GM12878 (cell line): ENCODE measurements around the gene GPR62. TPM values are rescaled to one million over a fixed set of nuclear protein-coding genes. Genes with fewer than 3 reads are reported as not detected.

ENCODE experiments used
- ATAC-seq: fragments of 200-7000 bp; cut with Tn5 transposase; 3 replicates; pipeline ENCODE4 v1.9.1; 2020; ENCODE audit warnings: mild to moderate bottlenecking, moderate library complexity
- BruUV-seq: library from RNA; stranded (reverse); fragments of 400-500 nt; replicated peaks from 2 replicates; lab custom pipeline; 2021; lab: Mats Ljungman, UMichigan
- CTCF ChIA-PET: fragments of 300-600 bp; sonication (Branson Sonifier 250); formaldehyde crosslinking; extraction: SDS; loops from one replicate; lab custom pipeline; 2021; ENCODE audit warnings: inconsistent platforms; lab: Yijun Ruan, JAX
- POLR2A ChIA-PET: fragments of 350-600 bp; formaldehyde crosslinking; extraction: SDS; loops from one replicate; lab custom pipeline; 2021; ENCODE audit warnings: inconsistent platforms; lab: Charles Lee
- RAD21 ChIA-PET: fragments of 300-600 bp; sonication (Branson Sonifier 250); formaldehyde crosslinking; loops from one replicate; lab custom pipeline; 2023; ENCODE audit warnings: antibody characterized with exemption; ENCODE audit not compliant: unreplicated experiment; lab: Charles Lee
- SMC1A ChIA-PET: fragments of 300-600 bp; sonication (Branson Sonifier 250); formaldehyde crosslinking; loops from one replicate; lab custom pipeline; 2023; ENCODE audit not compliant: unreplicated experiment, uncharacterized antibody; lab: Charles Lee
- DNase-seq: peaks from one replicate; pipeline ENCODE4 v3.0.0-alpha.2; 2011; ENCODE audit warnings: low read depth, low spot score
- FAIRE-seq: peaks from 3 replicates; lab custom pipeline; 2011; peaks lifted over from hg19 to GRCh38; lab: Jason Lieb, UNC
- H2AFZ ChIP-seq: 2 replicates; pipeline ENCODE4 v1.6.0; 2011; ENCODE audit warnings: low read depth, low read length, control low read depth; ENCODE audit not compliant: control insufficient read depth
- H3K27ac ChIP-seq: 2 replicates; pipeline ENCODE4 v1.5.1; 2011; ENCODE audit warnings: control low read depth; ENCODE audit not compliant: control insufficient read depth, insufficient read depth
- H3K27me3 ChIP-seq, 2 experiments: replicated peaks in 1 of 2; 2 replicates each; pipeline versions ENCODE4 v1.6.0 to v1.6.1; 2011; ENCODE audit warnings: low read length in 1 of 2; ENCODE audit not compliant: control insufficient read depth in 2 of 2, insufficient read depth in 2 of 2
- H3K36me3 ChIP-seq, 2 experiments: 2 replicates each; pipeline ENCODE4 v1.5.1; 2011; ENCODE audit warnings: low read length in 1 of 2; ENCODE audit not compliant: control insufficient read depth in 2 of 2, insufficient read depth in 2 of 2
- H3K4me1 ChIP-seq: 2 replicates; pipeline ENCODE4 v1.6.1; 2011; ENCODE audit warnings: mild to moderate bottlenecking, low read length, moderate library complexity, mixed read lengths; ENCODE audit not compliant: control insufficient read depth, insufficient read depth
- H3K4me2 ChIP-seq: 2 replicates; pipeline ENCODE4 v1.6.0; 2011; ENCODE audit warnings: control low read depth; ENCODE audit not compliant: control insufficient read depth, insufficient read depth
- H3K4me3 ChIP-seq: fragments of 200-600 bp; sonication (generic); 2 replicates; pipeline ENCODE4 v1.5.1; 2016
- H3K79me2 ChIP-seq: 2 replicates; pipeline ENCODE4 v1.6.0; 2011; ENCODE audit warnings: low read length; ENCODE audit not compliant: control insufficient read depth, insufficient read depth
- H3K9ac ChIP-seq: 2 replicates; pipeline ENCODE4 v1.8.0; 2011; ENCODE audit warnings: low read length, control low read depth, mixed read lengths; ENCODE audit not compliant: control insufficient read depth, insufficient read depth
- H3K9me3 ChIP-seq: replicated peaks from 3 replicates; pipeline ENCODE4 v1.5.1; 2011; ENCODE audit warnings: mild to moderate bottlenecking, low read length; ENCODE audit not compliant: control insufficient read depth, insufficient read depth
- H4K20me1 ChIP-seq: 2 replicates; pipeline ENCODE4 v1.6.0; 2011; ENCODE audit not compliant: control insufficient read depth, insufficient read depth
- ATF3 ChIP-seq: IDR thresholded peaks from 2 replicates; pipeline ENCODE4 v1.6.1; 2011; ENCODE audit warnings: low read depth, mild to moderate bottlenecking, low read length, moderate library complexity, borderline replicate concordance; ENCODE audit errors: extremely low read depth
- HDAC2 ChIP-seq: fragments of 200-600 bp; sonication (generic); IDR thresholded peaks from 2 replicates; pipeline ENCODE4 v1.6.1; 2017
- PBX3 ChIP-seq: IDR thresholded peaks from 2 replicates; pipeline ENCODE4 v1.6.1; 2011; ENCODE audit warnings: mild to moderate bottlenecking, low read depth, low read length, moderate library complexity; ENCODE audit not compliant: insufficient replicate concordance
- RB1 ChIP-seq: fragments of 450-650 bp; formaldehyde crosslinking; IDR thresholded peaks from 2 replicates; pipeline ENCODE4 v1.6.1; 2017; ENCODE audit warnings: mild to moderate bottlenecking, borderline replicate concordance
- WGBS: methylation state at CpG from one replicate; pipeline ENCODE4 v1.1.6; 2016; ENCODE audit warnings: low lambda C conversion rate; ENCODE audit not compliant: insufficient replicate concordance, insufficient coverage; ENCODE audit errors: missing lambda C conversion rate; 5-methylcytosine and 5-hydroxymethylcytosine counted together
- in situ Hi-C: fragments of 300-500 bp; cut with MboI; formaldehyde crosslinking; loops from 9 replicates; pipeline ENCODE4 v1.14.3; 2018; ENCODE audit warnings: mixed read lengths
- intact Hi-C: fragments of 100-400 bp; cut with micrococcal nuclease; formaldehyde crosslinking; loops from one replicate; pipeline ENCODE4 v1.14.2; 2022; ENCODE audit not compliant: unreplicated experiment
- polyA plus RNA-seq, 11 experiments: library from polyadenylated mRNA; depleted of rRNA in 4 of 11; unstranded in 6 of 11; stranded (reverse) in 5 of 11; fragments of >200 nt; fragmentation: Nextera tagmentation in 4 of 11; fragmentation: Illumina TruSeq in 1 of 11; extraction: Ambion mirVana in 4 of 11; extraction: Trizol in 1 of 11; gene quantifications; 1 replicate in 1 of 11; 2 replicates in 10 of 11; pipeline versions ENCODE4 v1.2.1 to v1.2.3, GENCODE V29; 2011 to 2016; ENCODE audit warnings: inconsistent platforms in 2 of 11, missing spikeins in 2 of 11, low read depth in 1 of 11
- total RNA-seq, 4 experiments: library from RNA; depleted of rRNA in 3 of 4; stranded (reverse); fragments of >200 nt in 3 of 4; fragmentation: Illumina TruSeq in 1 of 4; extraction: Trizol in 1 of 4; gene quantifications; 2 replicates each; pipeline versions ENCODE4 v1.2.1 to v1.2.3, GENCODE V29; 2013 to 2021

Gene GPR62
- total and polyA plus RNA-seq, 10 of the 15 experiments (the other 5 are each of a cell fraction or from before 2014, with no cell fraction given), result not detected

GRCh38 chr3:51938780-51939425 lies 16.3 kb upstream of the GPR62 start:
- Histone ChIP-seq H3K27me3 (no peaks in the 10 kb centered on the region), H3K9ac (no peak overlapping the region), H3K4me1 (peaks cover 11% of the 10 kb centered on the region)
- 85% methylated on average over 9 of the region's 9 CpGs for WGBS
- intact Hi-C loops, result no loop called here
- DNase-seq, result no peak
- no TSS peak for BruUV-seq
- SMC1A ChIA-PET, result no interaction called here
- CTCF ChIA-PET, result no interaction called here
- no peak for TF ChIP-seq HDAC2
- TF ChIP-seq PBX3, result no peak
- no peak for TF ChIP-seq RB1
- no peak for TF ChIP-seq ATF3
- TF ChIP-seq, all 136 proteins: peak for 0
- in situ Hi-C loops, result no loop called here
- Histone ChIP-seq H3K79me2 (peaks cover 32% of the 10 kb centered on the region), H3K36me3 (peaks cover 15 to 29% of the 10 kb centered on the region in 2 experiments; a peak in 3 of 4 replicates), H3K27ac (no peak overlapping the region), H3K4me3 (no peak overlapping the region), H4K20me1 (no peaks in the 10 kb centered on the region), H3K9me3 (no peaks in the 10 kb centered on the region), H2AFZ (no peak overlapping the region), H3K4me2 (no peak overlapping the region)
- POLR2A ChIA-PET, result no interaction called here
- RAD21 ChIA-PET, result no interaction called here
- no peak for FAIRE-seq
- no peak for ATAC-seq
